ENCODE measurements around the gene USP12.

- TF ChIP-seq EZH2phosphoT487 (IDR thresholded peaks at IDR 0.05; ENCODE audit: unreplicated experiment) (no peak), CTCF (conservative IDR thresholded peaks at IDR 0.05; ENCODE audit: low read depth in 2 of 2) (no peak), REST (IDR thresholded peaks at IDR 0.05; ENCODE audit: unreplicated experiment) (no peak), EZH2 (IDR thresholded peaks at IDR 0.05; ENCODE audit: low read depth, unreplicated experiment) (no peak), POLR2AphosphoS5 (IDR thresholded peaks at IDR 0.05; ENCODE audit: low read depth) (no peak), ETS1 (IDR thresholded peaks at IDR 0.05) (no peak), ZNF331 (CRISPR knock-in tag; IDR thresholded peaks at IDR 0.05; ENCODE audit: low read depth) (no peak), JUNB (IDR thresholded peaks at IDR 0.05; ENCODE audit: unreplicated experiment) (no peak), STAT1 (IDR thresholded peaks at IDR 0.05; ENCODE audit: unreplicated experiment) (no peak), NANOG (IDR thresholded peaks at IDR 0.05; ENCODE audit: borderline replicate concordance) (no peak), CREB1 (CRISPR knock-in tag; IDR thresholded peaks at IDR 0.05; ENCODE audit: low read depth) (no peak)
Measured at GRCh38 chr13:27194209-27194608, 22.6 kb upstream of the USP12 start.

Measured in GM23338 (cell line).